Mesothelial cell of epicardium (in vitro differentiated cells): Measurements from ENCODE around the gene SETBP1. TPM values are rescaled to one million over a fixed set of nuclear protein-coding genes. Genes with fewer than 3 reads are reported as not detected.
"Not testable (repeated sequence)": the region's sequence is repeated elsewhere in the genome, so short reads cannot be mapped to it uniquely, and the experiment has no call there.

Experiments used
- DNase-seq, 2 experiments: peaks; one replicate each; pipeline ENCODE4 v3.0.0; 2021; ENCODE audit warnings: low spot score in 2 of 2; ENCODE audit not compliant: unreplicated experiment in 2 of 2
- H3K27ac Mint-ChIP-seq: 2 replicates; pipeline ENCODE4 v1.8.0; 2021; ENCODE audit warnings: mixed read lengths
- H3K27me3 Mint-ChIP-seq: 2 replicates; pipeline ENCODE4 v1.8.0; 2021; ENCODE audit warnings: low read depth, mixed read lengths
- H3K36me3 Mint-ChIP-seq: 2 replicates; pipeline ENCODE4 v1.8.0; 2021; ENCODE audit warnings: mixed read lengths
- H3K4me1 Mint-ChIP-seq: 2 replicates; pipeline ENCODE4 v1.8.0; 2021; ENCODE audit warnings: mixed read lengths
- H3K4me3 Mint-ChIP-seq: 2 replicates; pipeline ENCODE4 v1.8.0; 2021; ENCODE audit warnings: mild to moderate bottlenecking, moderate library complexity, mixed read lengths
- H3K9me3 Mint-ChIP-seq: 2 replicates; pipeline ENCODE4 v1.8.0; 2021; ENCODE audit warnings: mixed read lengths
- CTCF ChIP-seq: fragments of 200-600 bp; sonication (generic); IDR thresholded peaks from one replicate; pipeline ENCODE4 v1.5.0; 2021; ENCODE audit warnings: antibody characterized with exemption; ENCODE audit not compliant: unreplicated experiment
- total RNA-seq: library from RNA; stranded (reverse); gene quantifications from 3 replicates; pipeline ENCODE4 v1.2.1, GENCODE V29; 2021

Gene SETBP1
- total RNA-seq, 1 donor from 2014 or later: 47.7 TPM

DNA sequence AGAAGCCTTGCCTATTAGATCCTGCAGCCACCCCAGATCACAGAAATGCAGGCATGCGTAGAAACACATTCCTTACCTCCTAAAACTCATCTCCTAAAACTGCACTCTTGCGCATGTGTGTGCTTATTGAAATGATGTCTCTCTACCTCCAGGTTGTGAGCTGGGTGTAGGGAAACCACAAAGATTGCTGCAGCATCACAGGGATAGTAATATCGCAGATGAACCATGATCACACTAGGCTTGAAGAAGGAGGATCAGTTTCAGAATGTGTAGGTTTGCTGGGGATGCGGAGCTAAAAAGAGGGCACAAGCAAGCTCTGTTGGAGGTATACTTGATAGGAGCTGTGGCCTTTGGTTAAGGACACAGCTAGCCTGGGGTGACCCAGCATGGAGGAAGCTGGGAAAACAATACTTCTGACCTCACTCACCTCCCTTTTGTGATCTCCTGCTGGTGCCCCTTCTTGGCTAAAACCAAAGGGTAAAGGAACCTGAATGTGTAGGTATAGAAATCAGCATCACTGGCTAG is 118.8 kb downstream of the SETBP1 start:
- no peak overlapping the region for H3K4me3 Mint-ChIP-seq
- no peak overlapping the region for H3K27ac Mint-ChIP-seq
- no peaks in the 10 kb centered on the region for H3K27me3 Mint-ChIP-seq
- peaks cover 24% of the 10 kb centered on the region for H3K36me3 Mint-ChIP-seq
- TF ChIP-seq CTCF: no peak
- no peak for DNase-seq
- peaks cover 15% of the 10 kb centered on the region for H3K4me1 Mint-ChIP-seq
- peaks cover 5% of the 10 kb centered on the region for H3K9me3 Mint-ChIP-seq

DNA sequence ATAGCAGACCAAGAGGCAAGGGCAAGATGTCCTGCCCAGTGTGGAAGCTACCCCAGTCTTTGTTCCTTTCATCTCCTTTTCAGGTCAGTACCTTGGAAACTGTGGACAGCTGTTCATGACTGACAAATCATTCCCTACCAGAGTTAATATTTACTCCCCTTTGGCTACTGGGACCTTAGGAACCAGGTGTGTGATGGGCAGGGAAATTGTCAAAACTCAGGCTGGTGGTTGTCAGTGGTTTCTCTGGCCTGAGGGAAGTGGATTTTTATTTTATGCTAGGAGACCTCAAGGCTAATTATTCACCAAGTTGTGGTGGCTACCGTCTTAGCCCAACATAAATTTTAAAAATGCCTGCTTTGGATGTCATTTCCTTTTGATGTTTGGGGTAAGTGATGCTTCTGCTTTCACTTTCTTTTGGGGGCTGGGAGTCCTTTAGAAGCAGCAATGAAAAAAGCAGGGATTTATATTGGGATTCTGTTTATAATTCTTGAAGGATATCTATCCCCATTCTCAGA is 119.3 kb downstream of the SETBP1 start:
- DNase-seq: no peak
- H3K27me3 Mint-ChIP-seq: no peaks in the 10 kb centered on the region
- H3K4me3 Mint-ChIP-seq: no peak overlapping the region
- H3K27ac Mint-ChIP-seq: no peak overlapping the region
- H3K36me3 Mint-ChIP-seq: peaks cover 22% of the 10 kb centered on the region
- peaks cover 5% of the 10 kb centered on the region for H3K9me3 Mint-ChIP-seq
- no peak for TF ChIP-seq CTCF
- peaks cover 15% of the 10 kb centered on the region for H3K4me1 Mint-ChIP-seq

GRCh38 chr18:44800766-44801165 is 120.1 kb downstream of the SETBP1 start:
- Mint-ChIP-seq H3K4me1 (peaks cover 15% of the 10 kb centered on the region), H3K36me3 (peaks cover 22% of the 10 kb centered on the region)
- H3K9me3 Mint-ChIP-seq, H3K4me3 Mint-ChIP-seq, DNase-seq, H3K27ac Mint-ChIP-seq, H3K27me3 Mint-ChIP-seq: not testable (repeated sequence)

DNA sequence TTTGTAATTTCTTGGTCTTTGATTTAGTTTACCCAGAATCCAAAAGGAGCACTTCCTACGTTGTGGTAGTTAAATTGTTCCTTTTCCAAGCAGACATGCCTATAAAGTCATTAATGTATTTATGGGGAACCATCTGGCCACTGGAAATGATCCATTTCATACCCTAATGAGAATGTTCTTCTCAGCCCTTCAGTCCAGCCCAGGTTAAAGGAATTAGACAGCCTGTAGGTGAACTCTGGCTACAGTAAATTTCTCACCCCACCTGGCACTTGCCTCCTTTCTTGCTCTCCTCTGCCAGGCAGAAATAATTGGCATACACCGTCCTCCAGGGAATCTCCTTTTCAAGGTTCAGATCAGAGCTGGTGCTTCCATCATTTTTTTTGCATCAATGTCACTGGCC is 121.1 kb downstream of the SETBP1 start:
- Mint-ChIP-seq H3K9me3 (peaks cover 5% of the 10 kb centered on the region), H3K4me3 (no peak overlapping the region), H3K4me1 (peaks cover 10% of the 10 kb centered on the region), H3K27me3 (no peaks in the 10 kb centered on the region), H3K36me3 (peaks cover 22% of the 10 kb centered on the region), H3K27ac (no peak overlapping the region)
- TF ChIP-seq CTCF: no peak
- no peak for DNase-seq

DNA sequence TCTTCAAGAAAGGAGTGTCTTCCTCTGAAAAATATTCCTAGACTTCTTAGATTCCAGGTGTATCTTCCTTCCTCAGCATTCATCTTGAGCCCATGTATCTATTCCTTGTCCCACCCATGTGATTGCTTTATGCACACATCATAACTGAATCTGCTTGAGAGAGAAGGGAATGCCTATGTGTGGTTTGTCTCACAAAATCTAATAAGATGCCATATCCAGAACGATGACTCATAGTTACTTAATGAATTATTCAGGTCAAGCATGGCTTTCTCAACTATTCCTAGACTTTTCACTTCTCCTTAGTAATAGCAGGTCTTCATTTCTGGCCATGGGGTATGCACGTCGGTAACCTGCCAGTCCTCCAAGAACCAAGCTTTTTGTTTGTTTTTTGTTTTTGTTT is 121.8 kb downstream of the SETBP1 start:
- Mint-ChIP-seq H3K4me1 (peaks cover 8% of the 10 kb centered on the region), H3K36me3 (peaks cover 22% of the 10 kb centered on the region), H3K27ac (no peak overlapping the region), H3K4me3 (no peak overlapping the region), H3K27me3 (no peaks in the 10 kb centered on the region), H3K9me3 (peaks cover 5% of the 10 kb centered on the region)
- DNase-seq: no peak
- TF ChIP-seq CTCF: no peak

- H3K27ac Mint-ChIP-seq: peak overlapping the region; percentile 35
- no peaks in the 10 kb centered on the region for H3K27me3 Mint-ChIP-seq
- H3K4me3 Mint-ChIP-seq: no peak overlapping the region
- no peak for TF ChIP-seq CTCF
- H3K4me1 Mint-ChIP-seq: peaks cover 6% of the 10 kb centered on the region
- H3K36me3 Mint-ChIP-seq: peaks cover 22% of the 10 kb centered on the region
- DNase-seq: no peak
- H3K9me3 Mint-ChIP-seq: peaks cover 5% of the 10 kb centered on the region
Measured at GRCh38 chr18:44803019-44803650, 122.4 kb downstream of the SETBP1 start.
